ENCODE results near the gene SPG11. TPM values are rescaled to one million over a fixed set of nuclear protein-coding genes. Genes with fewer than 3 reads are reported as not detected.
A peak's percentile ranks its signal among the peaks of the same experiment; 100 is the strongest.

Gene SPG11
- total and polyA plus RNA-seq, 2 of the 13 experiments (the other 11 are each of a cell fraction or from before 2014, with no cell fraction given), result 31.5 to 40.7 TPM

DNA sequence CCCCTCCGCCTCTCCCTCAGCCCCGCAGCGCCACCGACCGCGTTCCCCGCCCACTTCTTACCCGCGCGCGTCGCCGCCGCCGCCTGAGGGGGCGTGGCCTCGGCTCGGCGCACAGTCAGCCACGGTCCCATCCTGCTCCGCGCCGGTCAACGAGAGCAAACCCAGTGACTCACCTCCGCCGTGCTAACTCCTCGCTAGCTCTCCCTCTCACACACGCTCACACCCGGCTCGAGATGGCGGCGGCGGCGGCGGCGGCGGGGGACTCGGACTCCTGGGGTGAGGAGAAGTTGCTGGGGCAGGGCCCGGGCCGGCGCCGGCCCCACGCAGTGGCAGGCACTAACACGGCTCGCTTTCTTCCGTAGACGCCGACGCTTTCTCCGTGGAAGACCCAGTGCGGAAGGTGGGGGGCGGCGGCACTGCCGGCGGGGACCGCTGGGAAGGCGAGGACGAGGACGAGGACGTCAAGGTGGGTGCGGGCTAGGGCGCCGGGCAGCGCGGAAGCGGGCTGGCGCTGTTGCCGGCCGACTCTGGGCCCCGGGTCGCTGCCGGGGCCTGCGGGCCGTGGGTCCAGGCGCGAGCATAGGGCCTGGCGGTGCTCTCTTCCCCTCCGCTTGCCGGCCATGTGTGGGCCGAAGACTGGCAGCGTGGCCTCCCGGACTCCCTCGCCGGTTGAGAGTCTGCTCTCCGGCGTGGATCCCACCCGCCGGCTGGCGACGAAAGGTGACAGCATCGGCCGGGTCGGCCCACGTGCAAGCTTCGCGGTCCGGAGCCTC lies 126.3 kb downstream of the SPG11 start, which contains the start of gene EIF3J (continued):
- TF ChIP-seq ETV5 (CRISPR knock-in tag; IDR thresholded peaks at IDR 0.05; ENCODE audit: borderline replicate concordance) (peak; percentile 27; the same call in 1 of the 2 replicates), ZBTB8A (CRISPR knock-in tag; IDR thresholded peaks at IDR 0.05; ENCODE audit: borderline replicate concordance, low read depth) (no peak; the same call in 1 of the 2 replicates), ZSCAN29 (CRISPR knock-in tag; conservative IDR thresholded peaks at IDR 0.05) (0 out of 2 replicates have a peak, but pooled peaks have one; percentile 19), ZNF30 (CRISPR knock-in tag; IDR thresholded peaks at IDR 0.05) (0 out of 2 replicates have a peak, but pooled peaks have one; percentile 34), ZNF296 (CRISPR knock-in tag; conservative IDR thresholded peaks at IDR 0.05) (no peak), IKZF5 (CRISPR knock-in tag; IDR thresholded peaks at IDR 0.05) (peak; percentile 48), SOX5 (CRISPR knock-in tag; IDR thresholded peaks at IDR 0.05; ENCODE audit: borderline replicate concordance) (0 out of 2 replicates have a peak, but pooled peaks have one; percentile 3), ZNF3 (CRISPR knock-in tag; IDR thresholded peaks at IDR 0.05) (no peak), FOXA3 (CRISPR knock-in tag; IDR thresholded peaks at IDR 0.05) (peak; percentile 24; the same call in 1 of the 2 replicates), PTBP1 (IDR thresholded peaks at IDR 0.05; ENCODE audit: low read depth, low read length, poor library complexity, severe bottlenecking) (no peak), ZFP91 (CRISPR knock-in tag; IDR thresholded peaks at IDR 0.05; ENCODE audit: borderline replicate concordance) (peak; percentile 66), ZNF629 (CRISPR knock-in tag; conservative IDR thresholded peaks at IDR 0.05) (no peak), ZNF878 (CRISPR knock-in tag; IDR thresholded peaks at IDR 0.05) (peak; percentile 43; the same call in 1 of the 2 replicates), RBM22 (optimal IDR thresholded peaks at IDR 0.05; ENCODE audit: low read length) (no peak), ZNF530 (CRISPR knock-in tag; IDR thresholded peaks at IDR 0.05; ENCODE audit: low read depth) (no peak), ZBTB7B (CRISPR knock-in tag; IDR thresholded peaks at IDR 0.05) (peak; percentile 30; the same call in 1 of the 2 replicates)
- TF ChIP-seq, protein P1, sequence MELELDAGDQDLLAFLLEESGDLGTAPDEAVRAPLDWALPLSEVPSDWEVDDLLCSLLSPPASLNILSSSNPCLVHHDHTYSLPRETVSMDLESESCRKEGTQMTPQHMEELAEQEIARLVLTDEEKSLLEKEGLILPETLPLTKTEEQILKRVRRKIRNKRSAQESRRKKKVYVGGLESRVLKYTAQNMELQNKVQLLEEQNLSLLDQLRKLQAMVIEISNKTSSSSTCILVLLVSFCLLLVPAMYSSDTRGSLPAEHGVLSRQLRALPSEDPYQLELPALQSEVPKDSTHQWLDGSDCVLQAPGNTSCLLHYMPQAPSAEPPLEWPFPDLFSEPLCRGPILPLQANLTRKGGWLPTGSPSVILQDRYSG (CRISPR knock-in tag; IDR thresholded peaks at IDR 0.05), result 0 out of 2 replicates have a peak, but pooled peaks have one; percentile 48
- TF ChIP-seq, protein P2, sequence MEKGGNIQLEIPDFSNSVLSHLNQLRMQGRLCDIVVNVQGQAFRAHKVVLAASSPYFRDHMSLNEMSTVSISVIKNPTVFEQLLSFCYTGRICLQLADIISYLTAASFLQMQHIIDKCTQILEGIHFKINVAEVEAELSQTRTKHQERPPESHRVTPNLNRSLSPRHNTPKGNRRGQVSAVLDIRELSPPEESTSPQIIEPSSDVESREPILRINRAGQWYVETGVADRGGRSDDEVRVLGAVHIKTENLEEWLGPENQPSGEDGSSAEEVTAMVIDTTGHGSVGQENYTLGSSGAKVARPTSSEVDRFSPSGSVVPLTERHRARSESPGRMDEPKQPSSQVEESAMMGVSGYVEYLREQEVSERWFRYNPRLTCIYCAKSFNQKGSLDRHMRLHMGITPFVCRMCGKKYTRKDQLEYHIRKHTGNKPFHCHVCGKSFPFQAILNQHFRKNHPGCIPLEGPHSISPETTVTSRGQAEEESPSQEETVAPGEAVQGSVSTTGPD (CRISPR knock-in tag; IDR thresholded peaks at IDR 0.05), result no peak
